HL-60 (cell line): ENCODE measurements around the gene HYAL1.

ENCODE experiments used
- CTCF ChIP-seq: IDR thresholded peaks from one replicate; pipeline ENCODE4 v1.5.1; 2011; ENCODE audit warnings: low read length, control low read depth, inconsistent platforms; ENCODE audit not compliant: insufficient read depth
- GABPA ChIP-seq: IDR thresholded peaks from 2 replicates; pipeline ENCODE4 v1.6.1; 2012; ENCODE audit warnings: low read depth
- POLR2AphosphoS5 ChIP-seq: IDR thresholded peaks from 2 replicates; pipeline ENCODE4 v1.6.1; 2012; ENCODE audit warnings: low read depth
- REST ChIP-seq: IDR thresholded peaks from 2 replicates; pipeline ENCODE4 v1.6.1; 2012; ENCODE audit warnings: low read depth; ENCODE audit not compliant: insufficient replicate concordance

- no peak for TF ChIP-seq CTCF
- no peak for TF ChIP-seq GABPA
- no peak for TF ChIP-seq REST
- no peak for TF ChIP-seq POLR2AphosphoS5
Measured at GRCh38 chr3:50300681-50301254, 2.6 kb downstream of the HYAL1 start.
